Thyroid gland (tissue), 4 donors: Measurements from ENCODE around the gene GORASP1. TPM values are rescaled to one million over a fixed set of nuclear protein-coding genes. Genes with fewer than 3 reads are reported as not detected.

Experiments used
- DNase-seq, 2 donors: peaks; one replicate each; pipeline ENCODE4 v3.0.0-alpha.2; 2019
- H3K27ac ChIP-seq, 3 donors: fragments of 200-600 bp; sonication (generic); 1 replicate in 2 of 3; 2 replicates in 1 of 3; pipeline ENCODE4 v1.5.1; 2016 to 2019; ENCODE audit warnings: mild to moderate bottlenecking in 1 of 3, moderate library complexity in 1 of 3
- H3K27me3 ChIP-seq: fragments of 200-600 bp; sonication (generic); one replicate; pipeline ENCODE4 v1.5.1; 2019
- H3K36me3 ChIP-seq, 2 donors: fragments of 200-600 bp; sonication (generic); one replicate each; pipeline ENCODE4 v1.5.1; 2016 to 2019
- H3K4me1 ChIP-seq, 2 donors: fragments of 200-600 bp; sonication (generic); one replicate each; pipeline ENCODE4 v1.5.1; 2017 to 2019
- H3K4me3 ChIP-seq, 3 donors: fragments of 200-600 bp; sonication (generic); replicated peaks in 1 of 3; 1 replicate in 2 of 3; 2 replicates in 1 of 3; pipeline ENCODE4 v1.5.1; 2016; ENCODE audit warnings: mild to moderate bottlenecking in 1 of 3
- H3K9me3 ChIP-seq: fragments of 200-600 bp; sonication (generic); one replicate; pipeline ENCODE4 v1.5.1; 2017
- CTCF ChIP-seq, 6 experiments: fragments of 200-600 bp in 3 of 6; fragments of 450-650 bp in 3 of 6; sonication (generic) in 3 of 6; IDR thresholded peaks; one replicate each; pipeline ENCODE4 v1.5.1; 2016 to 2019; ENCODE audit warnings: antibody characterized with exemption in 6 of 6, mild to moderate bottlenecking in 2 of 6, inconsistent platforms in 1 of 6, moderate library complexity in 1 of 6
- POLR2A ChIP-seq, 2 donors: fragments of 450-650 bp; IDR thresholded peaks; one replicate each; pipeline ENCODE4 v1.6.1; 2017; ENCODE audit warnings: antibody characterized with exemption in 2 of 2, mild to moderate bottlenecking in 2 of 2, moderate library complexity in 1 of 2
- WGBS, 2 donors: methylation state at CpG; one replicate each; pipeline ENCODE4 v1.1.5; 2017; 5-methylcytosine and 5-hydroxymethylcytosine counted together
- intact Hi-C: fragments of 100-400 bp; cut with DNase I; formaldehyde crosslinking; loops from one replicate; pipeline ENCODE4 v1.15.1; 2023
- total RNA-seq, 4 donors: library from RNA; depleted of rRNA; stranded (reverse); fragments of >200 nt; gene quantifications; one replicate each; pipeline ENCODE4 v1.2.3, GENCODE V29; 2016

Gene GORASP1
- total RNA-seq, 4 donors from 2014 or later = 64.6 to 105 (median 101) TPM

- Histone ChIP-seq H3K27ac (peak overlapping the region; percentile 64 to 91 (median 74)), H3K9me3 (no peaks in the 10 kb centered on the region), H3K4me1 (peaks cover 35 to 42% of the 10 kb centered on the region in 2 donors), H3K27me3 (no peaks in the 10 kb centered on the region), H3K4me3 (peak overlapping the region; percentile 49 to 88 (median 82)), H3K36me3 (no peaks in the 10 kb centered on the region)
- DNase-seq = peak; percentile 59 to 62
- intact Hi-C loops = no loop called here
- WGBS, 2 donors = 0 to 1% methylated on average over 19 to 29 of the region's 55 CpGs
- TF ChIP-seq POLR2A (IDR thresholded peaks at IDR 0.05) (no peak), CTCF (IDR thresholded peaks at IDR 0.05) (no peak)
Observed at GRCh38 chr3:39106851-39107387, 508 bp downstream of the GORASP1 start.

GRCh38 chr3:39106281-39106811 lies 1.1 kb downstream of the GORASP1 start:
- H3K9me3 ChIP-seq = no peaks in the 10 kb centered on the region
- intact Hi-C loops = no loop called here
- H3K4me3 ChIP-seq = peak overlapping the region; percentile 49 to 88 (median 82)
- WGBS, 2 donors = 10% methylated on average over 16 of the region's 16 CpGs
- peaks cover 35 to 45% of the 10 kb centered on the region in 2 donors for H3K4me1 ChIP-seq
- H3K27me3 ChIP-seq = no peaks in the 10 kb centered on the region
- no peaks in the 10 kb centered on the region for H3K36me3 ChIP-seq
- peak overlapping the region in 2 of 3 donors; percentile 74 to 91 for H3K27ac ChIP-seq
- TF ChIP-seq POLR2A (IDR thresholded peaks at IDR 0.05) = no peak
- TF ChIP-seq CTCF (IDR thresholded peaks at IDR 0.05) = no peak
- DNase-seq = peak in 1 of 2 donors; percentile 16

DNA sequence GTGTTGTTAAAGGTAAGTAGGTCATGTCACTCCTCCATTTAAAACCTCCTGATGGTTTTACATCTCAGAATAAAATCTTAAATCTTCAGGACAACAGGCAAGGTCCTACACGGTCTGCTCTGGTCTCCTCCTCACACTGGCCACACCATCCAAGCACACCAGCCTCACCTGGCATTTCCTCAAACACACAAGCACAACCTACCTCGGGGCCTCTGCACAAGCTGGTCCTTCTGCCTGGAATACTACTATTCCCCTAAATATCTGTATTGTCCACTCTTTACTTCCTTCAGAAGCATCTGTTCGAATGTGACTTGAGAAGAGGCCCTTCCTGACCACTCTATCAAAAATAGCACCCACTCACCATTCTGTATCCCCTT lies 1.8 kb downstream of the GORASP1 start:
- Histone ChIP-seq H3K4me1 (peaks cover 35 to 48% of the 10 kb centered on the region in 2 donors), H3K27me3 (no peaks in the 10 kb centered on the region), H3K27ac (no peak overlapping the region), H3K9me3 (no peaks in the 10 kb centered on the region), H3K4me3 (no peak overlapping the region), H3K36me3 (no peaks in the 10 kb centered on the region)
- DNase-seq = no peak
- TF ChIP-seq POLR2A (IDR thresholded peaks at IDR 0.05) (no peak), CTCF (IDR thresholded peaks at IDR 0.05) (no peak)
- WGBS, 2 donors = 81 to 82% methylated on average over 3 of the region's 3 CpGs
- intact Hi-C loops = no loop called here

DNA sequence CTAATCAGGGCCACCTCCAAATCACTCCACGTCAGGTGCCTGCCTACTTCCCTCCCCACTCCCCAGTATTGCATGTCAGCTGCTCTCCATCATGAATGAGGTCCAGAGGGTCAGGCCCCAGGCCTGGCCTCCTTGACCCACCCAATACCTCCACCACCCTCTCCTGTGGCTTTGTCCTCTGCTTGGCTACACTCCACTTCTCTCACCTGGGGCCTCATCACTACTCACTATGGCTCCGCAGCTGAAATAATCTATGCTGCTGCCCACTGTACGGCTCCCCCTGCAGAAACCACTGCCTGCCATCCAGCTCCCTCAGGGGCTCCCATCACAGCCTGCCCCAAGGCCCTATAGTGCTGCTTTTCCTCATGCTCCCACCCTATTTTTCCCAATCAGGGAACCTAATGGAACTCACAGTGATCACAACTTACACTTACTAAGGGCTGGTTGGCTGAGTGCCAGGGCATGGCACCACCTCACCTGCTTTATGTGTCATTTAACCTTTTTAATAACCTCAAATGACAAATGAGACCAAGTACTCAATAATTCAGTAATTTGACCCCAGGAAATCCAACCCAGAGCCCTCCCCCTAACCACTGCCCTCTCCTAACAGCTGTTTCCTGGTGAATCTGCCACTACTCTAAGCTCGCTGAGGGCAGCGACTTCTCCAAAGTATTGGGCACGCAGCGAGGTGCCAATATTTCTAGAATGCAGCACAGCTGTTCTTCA lies 2.3 kb downstream of the GORASP1 start:
- intact Hi-C loops = no loop called here
- Histone ChIP-seq H3K27ac (no peak overlapping the region), H3K9me3 (no peaks in the 10 kb centered on the region), H3K27me3 (no peaks in the 10 kb centered on the region), H3K4me3 (no peak overlapping the region), H3K4me1 (peaks cover 35 to 48% of the 10 kb centered on the region in 2 donors), H3K36me3 (peaks cover under 1 to 2% of the 10 kb centered on the region in 2 donors)
- TF ChIP-seq POLR2A (IDR thresholded peaks at IDR 0.05) = no peak
- no peak for TF ChIP-seq CTCF (IDR thresholded peaks at IDR 0.05)
- peak in 1 of 2 donors; percentile 17 for DNase-seq
- 83 to 90% methylated on average over 6 of the region's 7 CpGs for WGBS, 2 donors
